Hypothalamus (tissue), 51 donors: ENCODE data around the gene CAPN2.
"Not testable (repeated sequence)": the region's sequence is repeated elsewhere in the genome, so short reads cannot be mapped to it uniquely, and the experiment has no call there.

Experiments
- DNase-seq, 51 donors: peaks; one replicate each; lab custom pipeline; 2025; lab: John Stamatoyannopoulos, UW

The CAPN2 gene

DNA sequence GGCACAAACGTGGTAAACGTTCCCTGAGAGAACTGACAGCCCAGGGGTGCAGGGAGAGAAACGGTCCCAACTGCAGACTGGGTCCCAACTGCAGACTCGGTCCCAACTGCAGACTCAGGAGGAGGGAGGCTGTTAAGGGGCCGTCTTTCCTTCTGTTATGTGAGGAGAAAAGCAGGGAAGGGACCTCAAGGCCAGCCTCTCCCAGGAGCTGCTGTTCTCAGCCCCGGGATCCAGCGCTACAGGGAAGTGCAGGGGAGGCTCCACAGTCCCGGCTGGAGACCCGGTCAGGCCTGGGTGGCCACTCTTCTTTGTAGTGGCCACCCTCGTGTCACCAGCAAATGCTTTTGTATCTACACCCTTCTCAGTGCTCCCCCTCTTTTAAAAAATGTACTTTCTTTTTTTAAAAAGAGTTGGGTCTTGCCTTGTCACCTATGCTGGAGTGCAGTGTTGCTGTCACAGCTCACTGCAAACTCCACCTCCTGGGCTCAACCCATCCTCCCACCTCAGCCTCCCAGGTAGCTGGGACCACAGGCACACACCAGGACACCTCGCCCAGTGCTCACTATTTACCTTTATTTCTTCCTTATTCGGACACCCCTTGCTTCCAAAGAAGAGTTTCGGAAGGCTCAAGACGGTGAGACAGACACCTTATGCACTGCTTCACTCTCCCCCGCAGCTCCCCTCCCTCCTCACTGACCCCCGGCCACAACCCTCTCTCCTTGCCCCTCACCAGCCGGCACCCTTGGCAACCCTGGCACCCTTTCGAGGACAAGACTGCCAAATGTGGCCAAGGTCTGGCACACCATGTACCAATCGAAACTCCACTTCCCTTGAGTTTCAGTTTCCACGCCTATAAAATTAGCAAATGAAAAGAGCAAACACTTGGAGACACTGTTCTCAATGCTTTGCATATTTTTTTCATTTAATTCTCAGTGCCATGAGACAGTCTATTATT lies 21.8 kb downstream of the CAPN2 start:
- peak in 31 of 51 donors; percentile 7 to 71 (median 45) for DNase-seq

DNA sequence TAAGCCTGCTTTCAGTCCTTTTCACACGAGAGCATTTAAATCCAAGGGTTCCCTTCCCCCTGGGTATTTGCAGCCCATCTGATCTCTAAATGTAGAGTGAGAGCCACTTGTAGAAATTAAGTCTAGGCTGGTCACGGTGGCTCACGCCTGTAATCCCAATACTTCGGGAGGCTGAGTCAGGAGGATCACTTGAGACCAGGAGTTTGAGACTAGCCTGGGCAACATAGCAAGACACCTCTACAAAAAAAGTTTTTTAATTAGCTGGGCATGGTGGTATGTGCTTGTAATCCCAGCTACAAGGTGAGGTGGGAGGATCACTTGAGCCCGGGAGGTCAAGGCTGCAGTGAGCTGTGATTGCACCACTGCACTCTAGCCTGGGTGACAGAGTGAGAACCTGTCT lies 24.3 kb downstream of the CAPN2 start:
- DNase-seq, result not testable (repeated sequence)

- no peak for DNase-seq
Observed at GRCh38 chr1:223737342-223737741, 25.0 kb downstream of the CAPN2 start.

DNA sequence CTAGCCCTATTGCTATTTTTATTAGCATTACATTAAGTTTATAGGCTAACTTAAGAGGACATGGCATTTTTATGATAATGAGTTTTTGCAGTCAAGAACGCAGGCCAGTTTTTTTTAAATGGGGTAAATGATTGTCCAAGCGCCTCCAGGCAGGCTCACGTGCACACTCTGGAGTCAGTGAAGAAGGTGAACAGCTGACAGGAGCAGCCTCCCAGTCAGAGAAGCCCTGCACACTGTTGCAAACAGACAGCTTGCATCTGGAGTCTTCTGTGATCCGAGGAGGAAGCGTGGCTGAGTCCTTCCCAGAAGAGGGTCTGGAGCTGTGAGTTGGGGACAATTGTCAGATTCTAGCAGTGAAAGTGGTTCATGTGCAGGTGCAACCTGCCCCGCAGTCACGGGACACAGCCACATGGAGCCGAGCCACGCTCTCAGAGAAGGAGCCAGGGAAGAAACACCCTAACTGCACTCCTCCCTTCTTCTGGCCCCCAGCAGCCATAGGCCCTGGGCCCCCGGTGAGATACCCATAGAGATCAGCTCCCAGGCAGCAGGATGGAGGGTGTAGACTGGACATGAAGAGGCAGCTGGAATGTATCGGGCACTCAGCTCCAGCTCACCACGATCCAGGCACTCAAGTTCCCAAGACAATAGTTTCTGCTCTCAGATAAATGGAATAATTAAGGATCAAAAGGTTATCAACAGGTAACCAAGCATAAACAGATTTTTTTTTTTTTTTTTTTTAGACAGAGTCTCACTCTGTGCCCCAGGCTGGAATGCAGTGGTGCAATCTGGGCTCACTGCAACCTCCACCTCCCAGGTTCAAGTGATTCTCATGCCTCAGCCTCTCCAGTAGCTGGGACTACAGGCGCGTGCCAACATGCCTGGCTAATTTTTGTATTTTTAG lies 26.4 kb downstream of the CAPN2 start:
- DNase-seq, result no peak

DNA sequence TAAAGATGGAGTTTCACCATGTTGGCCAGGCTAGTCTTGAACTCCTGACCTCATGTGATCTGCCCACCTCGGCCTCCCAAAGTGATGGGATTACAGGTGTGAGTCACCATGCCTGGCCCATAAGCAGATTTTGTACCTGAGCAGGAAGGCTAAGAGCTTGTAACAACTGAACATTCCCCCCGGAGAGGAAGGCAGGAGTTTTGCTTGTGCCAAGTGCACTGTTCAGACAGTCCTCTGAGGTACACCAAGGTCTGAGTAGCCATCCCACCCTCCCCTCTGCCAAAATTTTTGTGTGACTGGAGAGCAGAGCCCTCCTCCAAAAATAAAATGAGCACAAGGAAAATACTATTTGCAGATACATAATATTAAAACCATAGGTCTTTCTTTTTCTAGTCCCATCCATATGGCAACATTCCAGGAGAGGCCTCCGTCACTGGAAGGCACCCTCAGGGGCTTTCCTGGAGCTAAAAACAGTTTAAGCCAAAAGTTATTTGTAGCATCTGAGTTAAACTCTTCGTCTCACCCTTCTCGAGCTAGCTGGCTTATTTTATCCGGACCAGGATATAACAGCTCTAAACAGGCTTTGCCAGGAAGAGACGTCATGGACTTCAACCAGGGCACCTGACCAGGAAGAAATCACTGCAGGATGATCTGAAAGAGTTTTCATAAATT lies 27.2 kb downstream of the CAPN2 start:
- DNase-seq, result no peak

GRCh38 chr1:223740038-223740736 lies 27.8 kb downstream of the CAPN2 start:
- DNase-seq, result not testable (repeated sequence)

- no peak for DNase-seq
Observed at GRCh38 chr1:223741861-223742260, 29.5 kb downstream of the CAPN2 start.

DNA sequence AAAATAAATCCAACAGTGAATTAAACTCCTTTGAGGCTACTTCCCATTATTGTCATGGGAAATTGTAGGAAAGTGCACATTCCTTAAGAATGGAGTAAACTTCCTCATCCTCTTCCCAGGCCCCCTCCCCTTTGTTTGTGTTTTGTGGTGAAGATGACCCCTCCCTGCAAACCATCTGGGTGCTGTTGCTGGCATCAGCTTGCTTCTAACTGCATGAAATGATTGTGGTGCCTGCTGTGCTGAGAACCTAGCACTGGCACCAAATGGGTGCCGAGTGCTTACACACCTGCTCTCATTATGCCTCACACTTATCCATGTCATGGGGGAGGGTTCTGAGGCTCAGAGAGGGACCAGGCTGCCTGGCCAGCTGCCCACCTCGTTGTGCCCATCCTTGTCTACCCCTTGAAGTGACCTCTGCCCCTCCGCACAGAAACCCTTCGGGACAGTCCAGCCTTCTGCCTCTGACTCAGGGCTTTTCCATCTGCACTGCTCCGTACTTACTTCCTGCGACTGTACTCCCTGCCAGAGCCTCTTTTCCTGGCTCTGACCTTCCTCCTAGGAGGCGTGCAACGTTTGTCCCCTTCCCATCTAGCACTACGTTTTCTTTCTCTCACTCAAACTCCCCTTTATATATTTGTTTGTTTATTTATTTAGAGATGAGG lies 30.6 kb downstream of the CAPN2 start:
- DNase-seq, result no peak

- no peak for DNase-seq
Observed at GRCh38 chr1:223745731-223746130, 33.4 kb downstream of the CAPN2 start.

DNA sequence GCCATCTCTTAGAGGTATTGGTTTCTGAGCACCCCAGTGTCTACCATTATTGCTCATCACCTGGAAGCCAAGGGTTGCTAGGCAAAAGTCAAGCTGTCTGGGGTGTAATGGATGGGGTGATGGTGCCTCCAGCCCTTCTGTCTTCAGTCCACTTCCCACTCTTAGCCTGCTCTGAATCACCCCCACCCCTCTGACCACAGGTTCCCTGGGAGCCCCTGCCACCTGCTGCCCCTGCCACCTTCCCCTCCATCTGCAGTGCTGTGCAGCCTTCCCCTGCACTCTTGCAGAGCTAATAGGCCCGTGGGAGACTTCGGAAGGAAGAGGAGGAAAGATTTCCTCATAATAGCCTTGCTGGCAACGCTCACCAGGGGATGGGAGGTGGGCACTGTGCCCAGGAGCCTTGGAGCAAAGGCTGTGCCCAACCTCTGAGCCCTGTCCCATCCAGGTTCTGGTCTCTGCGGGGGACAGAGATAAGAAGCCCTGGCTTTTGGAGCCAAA lies 35.5 kb downstream of the CAPN2 start:
- peak in 10 of 51 donors; percentile 7 to 32 (median 11) for DNase-seq

DNA sequence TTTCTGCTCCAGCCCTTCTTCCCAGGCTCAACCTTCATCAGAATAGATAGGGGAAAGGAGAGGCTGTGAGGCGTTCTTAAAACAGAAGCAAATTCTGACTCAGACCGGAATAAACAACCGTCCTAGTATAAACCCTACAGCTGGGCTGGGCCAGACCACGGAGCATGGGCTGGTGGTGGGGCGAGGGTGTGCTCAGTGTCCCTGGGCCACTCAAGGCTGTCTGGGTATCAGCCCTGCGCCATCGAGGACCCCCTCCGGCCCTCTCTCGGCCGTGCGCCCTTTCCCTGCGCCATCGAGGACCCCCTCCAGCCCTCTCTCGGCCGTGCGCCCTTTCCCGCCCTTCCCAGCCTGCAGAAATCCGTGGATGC lies 36.0 kb downstream of the CAPN2 start:
- DNase-seq, result peak in 1 of 51 donors; percentile 40

DNA sequence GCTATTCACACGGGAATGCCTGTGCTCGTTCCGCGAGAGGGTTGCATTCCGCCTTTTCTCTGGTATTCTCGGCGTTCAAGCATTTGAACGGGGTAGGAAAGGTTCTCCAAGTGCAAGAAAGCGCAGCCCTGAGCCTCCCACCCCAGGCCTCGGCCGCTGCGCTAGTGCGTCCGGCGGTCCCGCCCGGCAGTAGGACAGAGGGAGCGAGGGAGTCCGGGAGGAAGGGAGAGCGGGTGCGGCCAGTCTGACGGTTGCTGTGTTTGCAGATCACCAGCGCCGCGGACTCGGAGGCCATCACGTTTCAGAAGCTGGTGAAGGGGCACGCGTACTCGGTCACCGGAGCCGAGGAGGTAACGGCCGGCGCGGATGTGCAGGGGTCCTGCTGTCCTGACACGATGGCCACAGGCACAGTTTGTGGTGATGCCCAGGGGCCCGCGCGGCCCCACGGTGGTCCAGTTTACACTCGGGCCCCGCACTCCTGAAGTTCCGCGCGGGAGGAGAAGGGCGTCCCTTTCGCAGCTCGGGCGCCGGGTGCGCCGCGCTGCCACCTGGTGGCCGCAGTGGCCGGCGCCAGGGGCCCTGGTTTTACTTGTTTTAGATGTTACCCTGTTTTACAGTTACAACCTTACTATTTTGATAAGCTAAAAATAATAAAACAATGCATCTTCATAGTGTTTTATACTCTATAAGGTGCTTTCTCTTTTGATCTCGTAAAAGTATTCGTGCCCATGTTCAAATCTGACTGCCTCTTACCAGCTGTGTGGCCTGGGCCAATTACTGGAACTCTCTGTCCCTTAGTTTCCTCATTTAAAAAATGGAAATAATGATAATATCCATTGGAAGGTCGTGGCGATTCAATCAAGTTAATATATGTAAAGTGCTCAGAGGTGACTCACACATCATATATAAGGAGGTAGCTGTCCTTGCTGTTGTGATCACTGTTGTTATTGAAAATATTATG lies 36.7 kb downstream of the CAPN2 start:
- DNase-seq, result peak in 43 of 51 donors; percentile 11 to 74 (median 39)

GRCh38 chr1:223750730-223751570 lies 38.6 kb downstream of the CAPN2 start:
- no peak for DNase-seq

DNA sequence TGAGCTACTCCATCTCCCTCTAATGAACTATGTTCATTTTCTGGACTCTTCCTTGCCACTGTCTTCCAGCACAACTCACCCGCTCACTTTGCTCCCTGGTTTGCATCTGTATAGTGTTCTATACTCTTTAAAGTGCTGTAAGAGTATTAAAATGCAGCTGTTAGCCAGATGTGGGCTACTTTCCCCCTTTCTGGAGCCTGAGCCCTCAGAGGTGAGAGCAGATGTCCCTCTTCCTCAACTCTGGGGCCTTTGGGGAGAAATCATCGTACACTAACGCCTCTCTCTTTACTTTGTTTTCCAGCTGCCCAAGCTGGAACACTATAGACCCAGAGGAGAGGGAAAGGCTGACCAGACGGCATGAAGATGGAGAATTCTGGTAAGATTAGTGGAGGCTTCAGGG lies 39.4 kb downstream of the CAPN2 start:
- no peak for DNase-seq

GRCh38 chr1:223752721-223753515 lies 40.6 kb downstream of the CAPN2 start:
- no peak for DNase-seq

- DNase-seq, result no peak
Observed at GRCh38 chr1:223754681-223755431, 42.5 kb downstream of the CAPN2 start.
